GM19328 (cell line): ENCODE data around the gene IGFBP6.
"Not testable (repeated sequence)": the region's sequence is repeated elsewhere in the genome, so short reads cannot be mapped to it uniquely, and the experiment has no call there.

Experiments
- ATAC-seq: cut with Tn5 transposase; IDR thresholded peaks from one replicate; pipeline ENCODE4 v1.9.1; 2021; ENCODE audit warnings: mild to moderate bottlenecking, moderate library complexity; ENCODE audit not compliant: unreplicated experiment

Gene IGFBP6

GRCh38 chr12:53096089-53096741 is 1.3 kb upstream of the IGFBP6 start:
- ATAC-seq, result no peak

- ATAC-seq, result no peak
These were observed 708 bp upstream of the IGFBP6 start for GRCh38 chr12:53096759-53097158.

- ATAC-seq, result no peak
These were observed 282 bp upstream of the IGFBP6 start for GRCh38 chr12:53097207-53097563.

- no peak for ATAC-seq
These were observed 1.0 kb downstream of the IGFBP6 start for GRCh38 chr12:53098354-53098981.

GRCh38 chr12:53099071-53099882 is 1.8 kb downstream of the IGFBP6 start:
- ATAC-seq, result no peak

GRCh38 chr12:53100466-53101151 is 3.1 kb downstream of the IGFBP6 start:
- no peak for ATAC-seq

- no peak for ATAC-seq
These were observed 3.8 kb downstream of the IGFBP6 start for GRCh38 chr12:53101266-53101665.

GRCh38 chr12:53101931-53102781 is 4.7 kb downstream of the IGFBP6 start:
- ATAC-seq, result no peak

GRCh38 chr12:53102883-53103807 is 5.7 kb downstream of the IGFBP6 start, which contains the start of gene SOAT2:
Gene SOAT2, plus strand, starts transcription at chr12:53103486. Its CDS starts 92 bp downstream, at chr12:53103578.
- no peak for ATAC-seq

- ATAC-seq, result no peak
These were observed 6.4 kb downstream of the IGFBP6 start for GRCh38 chr12:53103860-53104305.

- ATAC-seq, result no peak
These were observed 7.8 kb downstream of the IGFBP6 start for GRCh38 chr12:53105256-53105655.

GRCh38 chr12:53105712-53106439 is 8.4 kb downstream of the IGFBP6 start:
- no peak for ATAC-seq

- no peak for ATAC-seq
These were observed 9.7 kb downstream of the IGFBP6 start for GRCh38 chr12:53107122-53107521.

GRCh38 chr12:53112431-53112830 is 15.0 kb downstream of the IGFBP6 start:
- not testable (repeated sequence) for ATAC-seq

- ATAC-seq, result no peak
These were observed 15.8 kb downstream of the IGFBP6 start for GRCh38 chr12:53113136-53113705.

- ATAC-seq, result no peak
These were observed 16.5 kb downstream of the IGFBP6 start for GRCh38 chr12:53113951-53114350.

- no peak for ATAC-seq
These were observed 17.8 kb downstream of the IGFBP6 start for GRCh38 chr12:53115112-53115890.
